HCT116 (cell line): ENCODE measurements around the gene GABBR2. TPM values are rescaled to one million over a fixed set of nuclear protein-coding genes. Genes with fewer than 3 reads are reported as not detected.

Source experiments
- ATAC-seq: fragments of 200-7000 bp; cut with Tn5 transposase; 2 replicates; pipeline ENCODE4 v1.9.1; 2020; ENCODE audit warnings: mild to moderate bottlenecking, moderate library complexity
- BruUV-seq: library from RNA; stranded (reverse); fragments of 400-500 nt; replicated peaks from 2 replicates; lab custom pipeline; 2021; lab: Mats Ljungman, UMichigan
- CTCF ChIA-PET: fragments of 300-600 bp; sonication (Branson Sonifier 250); formaldehyde crosslinking; loops from one replicate; lab custom pipeline; 2021; ENCODE audit warnings: antibody characterized with exemption; lab: Charles Lee
- POLR2A ChIA-PET: fragments of 300-600, 350-600 bp; sonication (Branson Sonifier 250); formaldehyde crosslinking; loops from one replicate; lab custom pipeline; 2021; ENCODE audit warnings: antibody characterized with exemption; lab: Charles Lee
- RAD21 ChIA-PET, 2 experiments: fragments of 300-600 bp; sonication (Branson Sonifier 250); formaldehyde crosslinking; loops; one replicate each; lab custom pipeline; 2023; ENCODE audit warnings: low total read pairs in 2 of 2; ENCODE audit not compliant: uncharacterized antibody in 2 of 2, unreplicated experiment in 2 of 2, low non-redundant PET in 1 of 2; lab: Charles Lee
- DNase-seq: peaks from one replicate; pipeline ENCODE4 v3.0.0-alpha.2; 2010; ENCODE audit warnings: low read depth, low spot score
- H2AFZ ChIP-seq: fragments of 200-600 bp; shearing (Covaris generic), sonication (generic); 2 replicates; pipeline ENCODE4 v1.6.1; 2017; ENCODE audit warnings: low read depth, mixed run types, mixed read lengths, antibody characterized with exemption, low read length; ENCODE audit not compliant: poor library complexity, severe bottlenecking
- H3K27ac ChIP-seq: 2 replicates; pipeline ENCODE4 v1.5.1; 2012; ENCODE audit warnings: low read depth, low read length
- H3K27me3 ChIP-seq: fragments of 200-600 bp; sonication (generic); 2 replicates; pipeline ENCODE4 v1.6.1; 2016; ENCODE audit warnings: mixed run types, low read length, mixed read lengths; ENCODE audit not compliant: insufficient read depth
- H3K36me3 ChIP-seq, 2 experiments: fragments of 200-500 bp in 1 of 2; fragments of 200-600 bp in 1 of 2; sonication (Bioruptor generic) in 1 of 2; sonication (generic) in 1 of 2; 2 replicates each; pipeline versions ENCODE4 v1.5.1 to v1.6.1; 2014 to 2016; ENCODE audit warnings: low read length in 2 of 2, inconsistent platforms in 1 of 2, mixed read lengths in 1 of 2, mixed run types in 1 of 2; ENCODE audit not compliant: insufficient read depth in 2 of 2, control insufficient read depth in 1 of 2
- H3K4me1 ChIP-seq, 2 experiments: fragments of 200-600 bp in 1 of 2; sonication (generic) in 1 of 2; 2 replicates each; pipeline versions ENCODE4 v1.5.1 to v1.6.1; 2012 to 2017; ENCODE audit warnings: low read length in 2 of 2, inconsistent platforms in 1 of 2, mild to moderate bottlenecking in 1 of 2, mixed read lengths in 1 of 2, mixed run types in 1 of 2, moderate library complexity in 1 of 2; ENCODE audit not compliant: insufficient read depth in 2 of 2, control insufficient read depth in 1 of 2
- H3K4me2 ChIP-seq: fragments of 200-600 bp; sonication (generic); 2 replicates; pipeline ENCODE4 v1.6.1; 2017; ENCODE audit warnings: mixed run types, low read length, mixed read lengths
- H3K4me3 ChIP-seq, 2 experiments: fragments of 200-600 bp in 1 of 2; sonication (generic) in 1 of 2; replicated peaks in 1 of 2; 2 replicates each; pipeline ENCODE4 v1.5.1; 2011 to 2016; ENCODE audit warnings: low read length in 2 of 2, control low read depth in 1 of 2, low read depth in 1 of 2, mild to moderate bottlenecking in 1 of 2, mixed read lengths in 1 of 2, mixed run types in 1 of 2
- H3K79me2 ChIP-seq: fragments of 200-600 bp; sonication (generic); 2 replicates; pipeline ENCODE4 v1.6.1; 2017; ENCODE audit warnings: mild to moderate bottlenecking, mixed run types, low read length, moderate library complexity, mixed read lengths; ENCODE audit not compliant: insufficient read depth
- H3K9ac ChIP-seq: fragments of 200-600 bp; sonication (generic); 2 replicates; pipeline ENCODE4 v1.6.1; 2016; ENCODE audit warnings: low read length, mixed read lengths
- H3K9me2 ChIP-seq: fragments of 200-600 bp; sonication (generic), shearing (Covaris generic); 2 replicates; pipeline ENCODE4 v1.6.1; 2017; ENCODE audit warnings: mixed run types, mild to moderate bottlenecking, moderate library complexity; ENCODE audit not compliant: insufficient read depth
- H3K9me3 ChIP-seq, 2 experiments: fragments of 200-500 bp in 1 of 2; fragments of 200-600 bp in 1 of 2; sonication (Bioruptor generic) in 1 of 2; sonication (generic) in 1 of 2; 2 replicates each; pipeline ENCODE4 v1.6.1; 2014 to 2017; ENCODE audit warnings: low read length in 2 of 2, mixed read lengths in 2 of 2, inconsistent platforms in 1 of 2, low read depth in 1 of 2, mild to moderate bottlenecking in 1 of 2, mixed run types in 1 of 2, moderate library complexity in 1 of 2; ENCODE audit not compliant: control insufficient read depth in 1 of 2, insufficient read depth in 1 of 2
- H4K20me1 ChIP-seq: fragments of 200-600 bp; sonication (generic), shearing (Covaris generic); 2 replicates; pipeline ENCODE4 v1.6.1; 2017; ENCODE audit warnings: mixed run types, mild to moderate bottlenecking, moderate library complexity; ENCODE audit not compliant: insufficient read depth
- CBX3 ChIP-seq: IDR thresholded peaks from 2 replicates; pipeline ENCODE4 v1.6.1; 2012; ENCODE audit warnings: low read depth
- EGR1 ChIP-seq: IDR thresholded peaks from 2 replicates; pipeline ENCODE4 v1.6.1; 2012; ENCODE audit warnings: low read depth
- JUND ChIP-seq: IDR thresholded peaks from 2 replicates; pipeline ENCODE4 v1.6.1; 2012
- RAD21 ChIP-seq: IDR thresholded peaks from 2 replicates; pipeline ENCODE4 v1.6.1; 2012; ENCODE audit warnings: low read depth, mild to moderate bottlenecking
- SIN3A ChIP-seq: IDR thresholded peaks from 2 replicates; pipeline ENCODE4 v1.6.1; 2012; ENCODE audit warnings: low read depth
- ZFX ChIP-seq: fragments of 450-650 bp; IDR thresholded peaks from 2 replicates; pipeline ENCODE4 v1.6.1; 2017
- ZNF274 ChIP-seq: fragments of 200-500 bp; sonication (Bioruptor generic); IDR thresholded peaks from 2 replicates; pipeline ENCODE4 v1.6.1; 2014; ENCODE audit warnings: mild to moderate bottlenecking, low read depth, low read length, inconsistent platforms
- intact Hi-C: fragments of 100-400 bp; cut with micrococcal nuclease; formaldehyde crosslinking; loops from 2 replicates; pipeline ENCODE4 v1.10.0; 2022
- total RNA-seq: library from RNA; stranded (reverse); gene quantifications from one replicate; pipeline ENCODE4 v1.2.1, GENCODE V29; 2021; ENCODE audit not compliant: unreplicated experiment
- TF ChIP-seq, protein P1 (sequence below): IDR thresholded peaks from 2 replicates; pipeline ENCODE4 v1.6.1; 2011; ENCODE audit warnings: mild to moderate bottlenecking, low read length, moderate library complexity; ENCODE audit not compliant: insufficient replicate concordance; ENCODE audit errors: extremely low read depth
- TF ChIP-seq, protein P2 (sequence below), 3 experiments: fragments of 200-600 bp in 1 of 3; sonication (generic) in 1 of 3; IDR thresholded peaks in 2 of 3; conservative IDR thresholded peaks in 1 of 3; 2 replicates each; pipeline ENCODE4 v1.5.1; 2012 to 2017; ENCODE audit warnings: low read depth in 2 of 3, low read length in 2 of 3, antibody characterized with exemption in 1 of 3, borderline replicate concordance in 1 of 3, control low read depth in 1 of 3, mild to moderate bottlenecking in 1 of 3, mixed read lengths in 1 of 3, mixed run types in 1 of 3, moderate library complexity in 1 of 3; ENCODE audit not compliant: insufficient read depth in 1 of 3

The GABBR2 gene
- total RNA-seq, 1 experiment from 2014 or later, result 0.15 TPM

- H3K4me1 ChIP-seq, result peaks cover 4 to 6% of the 10 kb centered on the region in 2 experiments; a peak in 3 of 4 replicates
- no peaks in the 10 kb centered on the region for H4K20me1 ChIP-seq
- ChIA-PET CTCF (no interaction called here), RAD21 (no interaction called here), POLR2A (no interaction called here)
- no peaks in the 10 kb centered on the region for H3K79me2 ChIP-seq
- no peak for ATAC-seq
- no peak overlapping the region for H3K4me2 ChIP-seq
- H3K9ac ChIP-seq, result no peak overlapping the region
- TF ChIP-seq, protein P1, sequence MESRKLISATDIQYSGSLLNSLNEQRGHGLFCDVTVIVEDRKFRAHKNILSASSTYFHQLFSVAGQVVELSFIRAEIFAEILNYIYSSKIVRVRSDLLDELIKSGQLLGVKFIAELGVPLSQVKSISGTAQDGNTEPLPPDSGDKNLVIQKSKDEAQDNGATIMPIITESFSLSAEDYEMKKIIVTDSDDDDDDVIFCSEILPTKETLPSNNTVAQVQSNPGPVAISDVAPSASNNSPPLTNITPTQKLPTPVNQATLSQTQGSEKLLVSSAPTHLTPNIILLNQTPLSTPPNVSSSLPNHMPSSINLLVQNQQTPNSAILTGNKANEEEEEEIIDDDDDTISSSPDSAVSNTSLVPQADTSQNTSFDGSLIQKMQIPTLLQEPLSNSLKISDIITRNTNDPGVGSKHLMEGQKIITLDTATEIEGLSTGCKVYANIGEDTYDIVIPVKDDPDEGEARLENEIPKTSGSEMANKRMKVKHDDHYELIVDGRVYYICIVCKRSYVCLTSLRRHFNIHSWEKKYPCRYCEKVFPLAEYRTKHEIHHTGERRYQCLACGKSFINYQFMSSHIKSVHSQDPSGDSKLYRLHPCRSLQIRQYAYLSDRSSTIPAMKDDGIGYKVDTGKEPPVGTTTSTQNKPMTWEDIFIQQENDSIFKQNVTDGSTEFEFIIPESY, result no peak
- TF ChIP-seq RAD21, result no peak
- TF ChIP-seq, protein P2, sequence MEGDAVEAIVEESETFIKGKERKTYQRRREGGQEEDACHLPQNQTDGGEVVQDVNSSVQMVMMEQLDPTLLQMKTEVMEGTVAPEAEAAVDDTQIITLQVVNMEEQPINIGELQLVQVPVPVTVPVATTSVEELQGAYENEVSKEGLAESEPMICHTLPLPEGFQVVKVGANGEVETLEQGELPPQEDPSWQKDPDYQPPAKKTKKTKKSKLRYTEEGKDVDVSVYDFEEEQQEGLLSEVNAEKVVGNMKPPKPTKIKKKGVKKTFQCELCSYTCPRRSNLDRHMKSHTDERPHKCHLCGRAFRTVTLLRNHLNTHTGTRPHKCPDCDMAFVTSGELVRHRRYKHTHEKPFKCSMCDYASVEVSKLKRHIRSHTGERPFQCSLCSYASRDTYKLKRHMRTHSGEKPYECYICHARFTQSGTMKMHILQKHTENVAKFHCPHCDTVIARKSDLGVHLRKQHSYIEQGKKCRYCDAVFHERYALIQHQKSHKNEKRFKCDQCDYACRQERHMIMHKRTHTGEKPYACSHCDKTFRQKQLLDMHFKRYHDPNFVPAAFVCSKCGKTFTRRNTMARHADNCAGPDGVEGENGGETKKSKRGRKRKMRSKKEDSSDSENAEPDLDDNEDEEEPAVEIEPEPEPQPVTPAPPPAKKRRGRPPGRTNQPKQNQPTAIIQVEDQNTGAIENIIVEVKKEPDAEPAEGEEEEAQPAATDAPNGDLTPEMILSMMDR (IDR thresholded peaks at IDR 0.05 in 2 of 3, conservative IDR thresholded peaks at IDR 0.05 in 1 of 3; ENCODE audit: borderline replicate concordance in 1 of 3, insufficient read depth in 1 of 3, low read depth in 2 of 3, low read length in 2 of 3), result no peak
- TF ChIP-seq ZFX, result no peak
- no peak for TF ChIP-seq JUND
- TF ChIP-seq SIN3A, result no peak
- TF ChIP-seq ZNF274, result no peak
- TF ChIP-seq CBX3, result peak; percentile 72
- TF ChIP-seq EGR1, result no peak
- H3K4me3 ChIP-seq, result no peak overlapping the region
- DNase-seq, result no peak
- no peaks in the 10 kb centered on the region for H3K36me3 ChIP-seq
- H2AFZ ChIP-seq, result no peak overlapping the region
- no peak overlapping the region for H3K27ac ChIP-seq
- intact Hi-C loops, result no loop called here
- H3K9me2 ChIP-seq, result no peaks in the 10 kb centered on the region
- H3K9me3 ChIP-seq, result peaks cover 8 to 14% of the 10 kb centered on the region in 2 experiments; a peak in 3 of 4 replicates
- no TSS peak for BruUV-seq
- no peaks in the 10 kb centered on the region for H3K27me3 ChIP-seq
Measured at GRCh38 chr9:98460704-98461103, 248.0 kb downstream of the GABBR2 start.
